ENCODE data around the gene CARNS1. TPM values are rescaled to one million over a fixed set of nuclear protein-coding genes. Genes with fewer than 3 reads are reported as not detected.

Gene CARNS1
- total and polyA plus RNA-seq, 9 donors, result 0.12 to 13.2 (median 0.62) TPM

DNA sequence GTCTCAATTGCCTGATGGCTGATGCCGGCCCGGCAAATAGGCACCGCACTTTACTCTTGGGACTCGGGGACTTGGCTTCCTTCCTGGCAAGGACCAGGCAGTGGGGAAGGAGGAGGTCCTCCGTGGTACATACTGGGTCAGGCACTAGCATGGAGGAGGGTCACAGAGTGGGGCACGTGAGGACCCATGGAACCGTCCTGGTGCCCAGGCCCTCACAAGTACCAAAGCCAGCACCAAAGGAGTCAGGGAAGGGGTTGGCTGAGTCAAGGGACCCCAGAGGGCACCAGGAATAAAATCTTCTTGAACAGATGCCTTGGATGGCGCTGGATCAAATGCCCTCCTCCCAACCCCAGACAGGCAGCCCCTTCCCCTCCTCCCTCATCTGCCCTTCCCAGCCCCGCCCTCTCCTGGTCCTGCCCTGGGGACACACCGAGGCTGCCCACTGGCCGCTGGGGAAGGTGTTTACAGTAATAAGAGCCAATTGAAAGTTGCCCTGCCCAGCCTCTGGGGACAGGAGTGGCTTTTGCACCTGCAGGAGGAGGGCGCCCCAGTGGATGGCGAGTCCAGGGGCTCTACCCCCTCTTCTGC lies 5.6 kb upstream of the CARNS1 start:
- peaks cover 2% of the 10 kb centered on the region for H3K27me3 ChIP-seq
- DNase-seq, result no peak
- H3K9me3 ChIP-seq, result no peaks in the 10 kb centered on the region
- no peak overlapping the region for H3K27ac ChIP-seq
- intact Hi-C loops (cut with DNase I), result loop anchor here in 1 of 4 donors (10.0 kb wide), 1 partner anchor 95 kb away; the partner anchor contains the start of genes CDK2AP2 and PITPNM1
- no peaks in the 10 kb centered on the region for H3K36me3 ChIP-seq
- TF ChIP-seq POLR2A (IDR thresholded peaks at IDR 0.05) (no peak), EP300 (IDR thresholded peaks at IDR 0.05) (no peak)
- TF ChIP-seq, protein P1, sequence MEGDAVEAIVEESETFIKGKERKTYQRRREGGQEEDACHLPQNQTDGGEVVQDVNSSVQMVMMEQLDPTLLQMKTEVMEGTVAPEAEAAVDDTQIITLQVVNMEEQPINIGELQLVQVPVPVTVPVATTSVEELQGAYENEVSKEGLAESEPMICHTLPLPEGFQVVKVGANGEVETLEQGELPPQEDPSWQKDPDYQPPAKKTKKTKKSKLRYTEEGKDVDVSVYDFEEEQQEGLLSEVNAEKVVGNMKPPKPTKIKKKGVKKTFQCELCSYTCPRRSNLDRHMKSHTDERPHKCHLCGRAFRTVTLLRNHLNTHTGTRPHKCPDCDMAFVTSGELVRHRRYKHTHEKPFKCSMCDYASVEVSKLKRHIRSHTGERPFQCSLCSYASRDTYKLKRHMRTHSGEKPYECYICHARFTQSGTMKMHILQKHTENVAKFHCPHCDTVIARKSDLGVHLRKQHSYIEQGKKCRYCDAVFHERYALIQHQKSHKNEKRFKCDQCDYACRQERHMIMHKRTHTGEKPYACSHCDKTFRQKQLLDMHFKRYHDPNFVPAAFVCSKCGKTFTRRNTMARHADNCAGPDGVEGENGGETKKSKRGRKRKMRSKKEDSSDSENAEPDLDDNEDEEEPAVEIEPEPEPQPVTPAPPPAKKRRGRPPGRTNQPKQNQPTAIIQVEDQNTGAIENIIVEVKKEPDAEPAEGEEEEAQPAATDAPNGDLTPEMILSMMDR (IDR thresholded peaks at IDR 0.05), result no peak
- no peaks in the 10 kb centered on the region for H3K4me1 ChIP-seq (ENCODE audit: insufficient read depth)
- no peak overlapping the region for H3K4me3 ChIP-seq
- WGBS, 3 donors, result 33 to 45% (median 36%) methylated on average over 13 of the region's 13 CpGs

DNA sequence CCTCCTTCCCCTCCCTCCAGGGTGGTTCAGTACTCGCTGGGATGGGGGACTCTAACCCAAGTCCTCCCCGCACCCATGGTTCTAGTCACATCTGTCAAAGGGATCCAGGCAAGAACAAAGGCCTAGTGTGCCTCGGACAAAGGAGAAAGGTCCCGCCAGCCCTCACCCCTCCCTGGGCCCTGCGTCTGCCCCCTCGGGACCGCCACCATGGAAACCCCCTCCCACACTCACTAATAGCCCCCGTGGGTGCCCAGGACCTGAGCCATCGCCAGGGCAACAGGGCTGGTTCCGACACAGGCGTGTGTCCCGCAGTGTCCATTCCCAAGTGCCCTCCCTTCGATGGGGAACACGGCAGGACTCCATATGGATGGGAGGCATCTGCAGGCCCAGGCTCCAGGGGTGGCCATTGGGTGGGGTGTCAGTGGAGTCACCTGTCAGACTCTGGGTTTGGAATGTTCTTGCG lies 5.1 kb upstream of the CARNS1 start:
- DNase-seq, result no peak
- WGBS, 3 donors, result 55 to 64% (median 59%) methylated on average over 15 of the region's 15 CpGs
- TF ChIP-seq POLR2A (IDR thresholded peaks at IDR 0.05) (no peak), EP300 (IDR thresholded peaks at IDR 0.05) (no peak)
- TF ChIP-seq, protein P1 (IDR thresholded peaks at IDR 0.05), result no peak
- Histone ChIP-seq H3K36me3 (no peaks in the 10 kb centered on the region), H3K9me3 (no peaks in the 10 kb centered on the region), H3K27ac (no peak overlapping the region), H3K4me1 (ENCODE audit: insufficient read depth) (no peaks in the 10 kb centered on the region), H3K4me3 (no peak overlapping the region), H3K27me3 (peaks cover 2% of the 10 kb centered on the region)
- intact Hi-C loops (cut with DNase I), result no loop called here

GRCh38 chr11:67410984-67411784 lies 4.3 kb upstream of the CARNS1 start:
- intact Hi-C loops (cut with DNase I), result no loop called here
- Histone ChIP-seq H3K4me3 (no peak overlapping the region), H3K36me3 (no peaks in the 10 kb centered on the region), H3K27me3 (peaks cover 2% of the 10 kb centered on the region), H3K4me1 (ENCODE audit: insufficient read depth) (no peaks in the 10 kb centered on the region), H3K27ac (no peak overlapping the region), H3K9me3 (no peaks in the 10 kb centered on the region)
- 51 to 60% (median 51%) methylated on average over 17 of the region's 17 CpGs for WGBS, 3 donors
- DNase-seq, result no peak
- TF ChIP-seq POLR2A (IDR thresholded peaks at IDR 0.05), result no peak
- TF ChIP-seq, protein P1 (IDR thresholded peaks at IDR 0.05), result no peak
- TF ChIP-seq EP300 (IDR thresholded peaks at IDR 0.05), result no peak

GRCh38 chr11:67411785-67412152 lies 3.7 kb upstream of the CARNS1 start:
- TF ChIP-seq POLR2A (IDR thresholded peaks at IDR 0.05), result no peak
- no peak for TF ChIP-seq EP300 (IDR thresholded peaks at IDR 0.05)
- TF ChIP-seq, protein P1 (IDR thresholded peaks at IDR 0.05), result no peak
- 5 to 19% (median 7%) methylated on average over 7 of the region's 7 CpGs for WGBS, 3 donors
- Histone ChIP-seq H3K27ac (no peak overlapping the region), H3K36me3 (no peaks in the 10 kb centered on the region), H3K4me1 (ENCODE audit: insufficient read depth) (no peaks in the 10 kb centered on the region), H3K27me3 (peaks cover 2% of the 10 kb centered on the region), H3K9me3 (no peaks in the 10 kb centered on the region), H3K4me3 (no peak overlapping the region)
- no peak for DNase-seq
- intact Hi-C loops (cut with DNase I), result no loop called here
